AG10803 (cell line): ENCODE results near the gene PSME1.
A peak's percentile ranks its signal among the peaks of the same experiment; 100 is the strongest.

Experiments
- DNase-seq: peaks from one replicate; pipeline ENCODE4 v3.0.0; 2010; ENCODE audit warnings: low read depth
- H3K4me3 ChIP-seq: 2 replicates; pipeline ENCODE4 v1.5.1; 2011; ENCODE audit warnings: mild to moderate bottlenecking, low read length, control low read depth
- TF ChIP-seq, protein P1 (sequence below): conservative IDR thresholded peaks from 2 replicates; pipeline ENCODE4 v1.5.1; 2011; ENCODE audit warnings: mild to moderate bottlenecking, low read length, control low read depth, inconsistent platforms

The PSME1 gene

DNA sequence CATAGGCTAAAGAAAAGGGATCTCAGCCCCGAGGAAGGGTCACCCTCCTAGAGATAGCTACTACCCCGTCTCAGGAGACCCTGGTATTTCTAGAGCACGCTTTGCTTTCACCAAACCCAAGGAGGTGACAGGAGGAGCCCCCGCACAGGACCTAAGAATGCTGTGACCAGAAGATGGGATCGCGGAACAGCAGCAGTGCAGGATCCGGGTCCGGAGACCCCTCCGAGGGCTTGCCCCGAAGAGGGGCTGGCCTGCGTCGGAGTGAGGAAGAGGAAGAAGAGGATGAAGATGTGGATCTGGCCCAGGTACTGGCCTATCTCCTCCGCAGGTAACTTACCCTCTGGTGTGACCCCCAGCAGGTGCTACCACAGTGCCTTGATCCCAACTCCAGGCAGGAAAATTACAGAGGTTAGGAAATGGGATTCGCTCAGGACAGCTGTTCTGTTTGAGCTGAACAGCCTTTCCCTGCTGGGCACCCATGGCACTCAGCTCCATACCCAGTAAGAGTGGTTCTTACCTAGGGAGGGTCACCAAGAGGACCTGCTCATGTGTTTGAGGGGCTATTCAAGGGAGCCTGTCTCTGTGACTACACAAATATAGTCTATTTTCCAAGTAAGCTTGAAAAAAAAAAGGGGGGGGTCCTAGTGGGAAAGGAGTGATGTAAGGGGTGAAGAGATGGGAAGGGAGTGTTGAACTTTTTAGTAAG is 20.4 kb upstream of the PSME1 start:
- peak overlapping the region; percentile 90 for H3K4me3 ChIP-seq
- DNase-seq: no peak
- TF ChIP-seq, protein P1, sequence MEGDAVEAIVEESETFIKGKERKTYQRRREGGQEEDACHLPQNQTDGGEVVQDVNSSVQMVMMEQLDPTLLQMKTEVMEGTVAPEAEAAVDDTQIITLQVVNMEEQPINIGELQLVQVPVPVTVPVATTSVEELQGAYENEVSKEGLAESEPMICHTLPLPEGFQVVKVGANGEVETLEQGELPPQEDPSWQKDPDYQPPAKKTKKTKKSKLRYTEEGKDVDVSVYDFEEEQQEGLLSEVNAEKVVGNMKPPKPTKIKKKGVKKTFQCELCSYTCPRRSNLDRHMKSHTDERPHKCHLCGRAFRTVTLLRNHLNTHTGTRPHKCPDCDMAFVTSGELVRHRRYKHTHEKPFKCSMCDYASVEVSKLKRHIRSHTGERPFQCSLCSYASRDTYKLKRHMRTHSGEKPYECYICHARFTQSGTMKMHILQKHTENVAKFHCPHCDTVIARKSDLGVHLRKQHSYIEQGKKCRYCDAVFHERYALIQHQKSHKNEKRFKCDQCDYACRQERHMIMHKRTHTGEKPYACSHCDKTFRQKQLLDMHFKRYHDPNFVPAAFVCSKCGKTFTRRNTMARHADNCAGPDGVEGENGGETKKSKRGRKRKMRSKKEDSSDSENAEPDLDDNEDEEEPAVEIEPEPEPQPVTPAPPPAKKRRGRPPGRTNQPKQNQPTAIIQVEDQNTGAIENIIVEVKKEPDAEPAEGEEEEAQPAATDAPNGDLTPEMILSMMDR: no peak

DNA sequence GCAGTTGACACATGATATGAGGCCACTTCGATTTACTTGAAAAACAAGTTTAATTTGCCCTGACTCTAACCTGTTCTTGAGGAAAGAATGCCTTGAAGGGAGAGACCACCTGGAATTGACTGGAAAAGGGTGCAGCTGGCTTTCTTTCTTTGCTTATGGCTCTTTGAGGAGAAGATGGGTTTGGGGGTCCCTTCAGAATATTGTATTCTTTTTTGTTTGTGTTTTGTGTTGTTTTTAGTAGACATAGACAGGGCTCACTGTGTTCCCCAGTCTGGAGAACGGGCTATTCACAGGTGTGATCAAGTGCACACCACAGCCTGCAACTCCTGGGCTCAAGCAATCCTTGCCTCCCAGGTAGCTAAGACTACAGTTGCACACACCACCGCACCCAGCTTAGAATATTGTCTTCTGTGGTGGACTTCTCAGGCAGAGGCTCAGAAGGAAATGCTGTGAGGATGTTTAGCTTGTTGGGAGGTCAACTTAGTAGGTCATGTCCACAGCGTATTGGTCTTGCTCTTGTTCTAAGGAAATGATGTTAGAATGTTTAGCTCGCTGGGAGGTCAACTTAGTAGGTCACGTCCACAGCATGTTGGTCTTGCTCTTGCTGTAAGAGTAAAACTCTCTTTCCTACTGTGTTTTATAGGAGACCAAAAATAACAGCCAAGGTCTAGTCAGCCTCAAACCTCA is 19.7 kb upstream of the PSME1 start:
- no peak for DNase-seq
- no peak overlapping the region for H3K4me3 ChIP-seq
- TF ChIP-seq, protein P1: no peak

DNA sequence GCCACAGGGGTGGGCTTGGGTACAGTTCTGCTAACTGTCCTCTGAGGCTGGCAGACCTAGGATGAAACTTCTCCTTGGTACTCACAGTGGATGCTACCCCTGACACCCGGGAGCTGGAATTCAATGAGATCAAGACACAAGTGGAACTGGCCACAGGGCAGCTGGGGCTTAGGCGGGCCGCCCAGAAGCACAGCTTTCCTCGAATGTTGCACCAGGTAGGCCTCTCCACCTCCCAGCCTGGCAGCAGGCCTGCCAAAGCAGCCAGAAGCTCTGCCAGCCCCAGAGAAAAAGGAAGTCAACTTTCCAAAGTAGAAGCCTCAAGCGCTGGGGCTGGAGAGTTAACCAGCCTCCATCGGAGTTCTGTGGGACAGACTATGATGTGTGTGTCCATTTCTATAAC is 18.8 kb upstream of the PSME1 start:
- TF ChIP-seq, protein P1: no peak
- DNase-seq: no peak
- no peak overlapping the region for H3K4me3 ChIP-seq

DNA sequence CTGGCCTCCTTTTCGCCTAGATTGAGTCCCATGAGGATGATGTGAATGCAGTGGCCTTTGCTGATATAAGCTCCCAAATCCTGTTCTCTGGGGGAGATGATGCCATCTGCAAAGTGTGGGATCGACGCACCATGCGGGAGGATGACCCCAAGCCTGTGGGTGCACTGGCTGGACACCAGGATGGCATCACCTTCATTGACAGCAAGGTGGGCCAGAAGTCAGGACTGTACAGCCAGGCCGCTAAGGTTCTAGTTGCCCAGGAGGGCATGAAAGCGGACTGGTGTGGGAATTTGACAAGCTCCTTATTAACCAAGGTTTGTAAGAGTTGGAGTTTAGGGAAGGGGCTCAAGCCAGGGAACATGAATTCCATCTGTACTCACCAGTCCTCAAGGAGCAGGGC is 16.3 kb upstream of the PSME1 start:
- no peak for DNase-seq
- TF ChIP-seq, protein P1: no peak
- no peak overlapping the region for H3K4me3 ChIP-seq

DNA sequence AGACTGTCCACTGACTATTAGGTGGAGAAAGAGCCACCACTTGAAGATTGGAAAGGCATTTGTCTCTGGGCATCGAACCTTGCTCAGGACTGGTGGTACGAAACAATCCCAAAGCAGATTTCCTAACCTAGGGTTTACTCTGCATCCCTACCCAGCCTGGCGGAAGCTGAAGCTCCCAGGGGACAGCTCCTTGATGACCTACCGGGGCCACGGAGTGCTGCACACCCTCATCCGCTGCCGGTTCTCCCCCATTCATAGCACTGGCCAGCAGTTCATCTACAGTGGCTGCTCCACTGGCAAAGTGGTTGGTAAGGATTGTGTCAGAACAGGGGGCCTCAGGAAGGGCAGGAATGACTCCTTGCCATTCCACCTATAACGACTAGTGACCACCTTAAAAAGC is 14.8 kb upstream of the PSME1 start:
- no peak overlapping the region for H3K4me3 ChIP-seq
- no peak for DNase-seq
- TF ChIP-seq, protein P1: no peak

DNA sequence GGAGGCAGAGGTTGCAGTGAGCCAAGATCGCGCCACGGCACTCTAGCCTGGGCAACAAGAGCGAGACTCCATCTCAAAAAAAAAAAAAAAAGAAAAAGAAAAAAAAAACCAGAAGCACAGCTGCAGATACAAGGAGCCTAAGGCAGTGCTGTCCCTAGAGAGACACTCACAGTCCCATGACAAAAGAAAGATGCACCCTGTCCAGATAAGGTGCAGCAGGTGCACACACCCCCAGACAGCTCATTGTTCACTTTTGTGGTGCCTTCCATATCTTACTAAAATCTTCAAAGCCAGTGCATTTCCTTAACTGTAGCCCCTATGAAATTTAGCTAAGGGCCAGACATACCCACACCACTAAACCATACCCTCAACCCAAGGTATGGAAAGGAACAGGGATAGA is 13.6 kb upstream of the PSME1 start:
- no peak overlapping the region for H3K4me3 ChIP-seq
- TF ChIP-seq, protein P1: no peak
- no peak for DNase-seq

DNA sequence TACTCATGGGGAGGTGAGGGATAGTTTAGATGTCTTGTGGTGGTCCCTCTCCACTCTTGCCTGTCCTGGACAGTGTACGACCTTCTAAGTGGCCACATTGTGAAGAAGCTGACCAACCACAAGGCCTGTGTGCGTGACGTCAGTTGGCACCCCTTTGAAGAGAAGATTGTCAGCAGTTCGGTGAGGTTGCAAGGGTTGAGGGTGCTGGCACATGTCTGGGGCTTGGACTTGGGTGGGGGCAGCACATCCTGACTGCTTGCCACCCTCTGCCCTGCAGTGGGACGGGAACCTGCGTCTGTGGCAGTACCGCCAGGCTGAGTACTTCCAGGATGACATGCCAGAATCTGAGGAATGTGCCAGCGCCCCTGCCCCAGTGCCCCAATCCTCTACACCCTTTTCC is 13.1 kb upstream of the PSME1 start:
- DNase-seq: no peak
- no peak overlapping the region for H3K4me3 ChIP-seq
- TF ChIP-seq, protein P1: no peak
